ENCODE data around the gene WDR83.

- TF ChIP-seq CTCF (IDR thresholded peaks at IDR 0.05; ENCODE audit: control extremely low read depth in 1 of 3, insufficient read depth in 1 of 3, low read depth in 1 of 3, low read length in 3 of 3) (no peak), POLR2A (IDR thresholded peaks at IDR 0.05; ENCODE audit: control extremely low read depth in 1 of 2, low read depth in 2 of 2, low read length in 2 of 2) (no peak), CHD2 (IDR thresholded peaks at IDR 0.05; ENCODE audit: low read length) (no peak), SAP30 (IDR thresholded peaks at IDR 0.05; ENCODE audit: insufficient read depth, insufficient replicate concordance, low read length) (no peak), HDAC2 (IDR thresholded peaks at IDR 0.05; ENCODE audit: borderline replicate concordance in 1 of 2, low read depth in 2 of 2, low read length in 2 of 2) (no peak), ASH2L (IDR thresholded peaks at IDR 0.05; ENCODE audit: low read length) (no peak), EGR1 (IDR thresholded peaks at IDR 0.05; ENCODE audit: borderline replicate concordance, low read depth, low read length) (no peak), ATF3 (IDR thresholded peaks at IDR 0.05; ENCODE audit: insufficient read depth, low read depth, low read length) (no peak), RAD21 (IDR thresholded peaks at IDR 0.05 in 1 of 2, conservative IDR thresholded peaks at IDR 0.05 in 1 of 2; ENCODE audit: low read depth in 2 of 2, low read length in 2 of 2) (no peak), SIRT6 (IDR thresholded peaks at IDR 0.05; ENCODE audit: low read length) (no peak), JUN (IDR thresholded peaks at IDR 0.05; ENCODE audit: low read depth, low read length) (no peak), KDM1A (IDR thresholded peaks at IDR 0.05; ENCODE audit: borderline replicate concordance, low read length) (no peak)
Measured at GRCh38 chr19:12706332-12706718, 39.7 kb downstream of the WDR83 start.

Data from H1 (cell line).